HepG2 (cell line): ENCODE results near the gene C1RL. TPM values are rescaled to one million over a fixed set of nuclear protein-coding genes. Genes with fewer than 3 reads are reported as not detected.
A peak's percentile ranks its signal among the peaks of the same experiment; 100 is the strongest.

ENCODE experiments used
- ATF3 ChIP-seq: sonication (generic); formaldehyde crosslinking; IDR thresholded peaks from 2 replicates; pipeline ENCODE4 v1.4.0; 2020; ENCODE audit warnings: missing genetic modification reagents
- CHD2 ChIP-seq: IDR thresholded peaks from 2 replicates; pipeline ENCODE4 v1.6.1; 2011; ENCODE audit warnings: low read depth, low read length, improper control_type of control experiment
- HBP1 ChIP-seq: IDR thresholded peaks from 2 replicates; pipeline ENCODE4 v1.6.1; 2016; ENCODE audit warnings: low read depth, control low read depth
- HIVEP1 ChIP-seq: sonication (generic); formaldehyde crosslinking; IDR thresholded peaks from 2 replicates; pipeline ENCODE4 v1.4.0; 2020; ENCODE audit warnings: mild to moderate bottlenecking, missing genetic modification reagents
- MAF1 ChIP-seq: sonication (generic); formaldehyde crosslinking; IDR thresholded peaks from 2 replicates; pipeline ENCODE4 v1.5.0; 2020; ENCODE audit warnings: missing genetic modification reagents, borderline replicate concordance
- PATZ1 ChIP-seq: sonication (generic); formaldehyde crosslinking; IDR thresholded peaks from 2 replicates; pipeline ENCODE4 v1.4.0; 2020; ENCODE audit warnings: missing genetic modification reagents
- POLR2AphosphoS5 ChIP-seq: IDR thresholded peaks from 2 replicates; pipeline ENCODE4 v1.6.1; 2012; ENCODE audit warnings: low read depth, low read length
- YEATS4 ChIP-seq: sonication (generic); formaldehyde crosslinking; IDR thresholded peaks from 2 replicates; pipeline ENCODE4 v1.4.0; 2020; ENCODE audit warnings: missing genetic modification reagents, borderline replicate concordance
- ZFY ChIP-seq: sonication (generic); formaldehyde crosslinking; IDR thresholded peaks from 2 replicates; pipeline ENCODE4 v1.4.0; 2020; ENCODE audit warnings: missing genetic modification reagents
- ZNF343 ChIP-seq: sonication (generic); formaldehyde crosslinking; IDR thresholded peaks from 2 replicates; pipeline ENCODE4 v1.4.0; 2020; ENCODE audit warnings: mild to moderate bottlenecking, missing genetic modification reagents
- ZNF362 ChIP-seq: sonication (generic); formaldehyde crosslinking; IDR thresholded peaks from 2 replicates; pipeline ENCODE4 v1.4.0; 2020; ENCODE audit warnings: missing genetic modification reagents, mild to moderate bottlenecking, borderline replicate concordance
- ZNF430 ChIP-seq: sonication (generic); formaldehyde crosslinking; IDR thresholded peaks from 2 replicates; pipeline ENCODE4 v1.9.0; 2021; ENCODE audit warnings: mild to moderate bottlenecking, missing genetic modification reagents
- ZNF607 ChIP-seq: sonication (generic); formaldehyde crosslinking; IDR thresholded peaks from 2 replicates; pipeline ENCODE4 v1.5.1; 2020; ENCODE audit warnings: missing genetic modification reagents, mild to moderate bottlenecking, borderline replicate concordance
- ZNF609 ChIP-seq: sonication (generic); formaldehyde crosslinking; IDR thresholded peaks from 2 replicates; pipeline ENCODE4 v1.4.0; 2020; ENCODE audit warnings: mild to moderate bottlenecking, missing genetic modification reagents, borderline replicate concordance
- ZNF7 ChIP-seq: IDR thresholded peaks from 2 replicates; pipeline ENCODE4 v1.6.1; 2016; ENCODE audit warnings: missing biosample characterization, missing genetic modification reagents
- ZNF780A ChIP-seq: sonication (generic); formaldehyde crosslinking; IDR thresholded peaks from 2 replicates; pipeline ENCODE4 v1.8.0; 2022; ENCODE audit warnings: mild to moderate bottlenecking, missing genetic modification reagents, moderate library complexity
- ZNF839 ChIP-seq: sonication (generic); formaldehyde crosslinking; IDR thresholded peaks from 2 replicates; pipeline ENCODE4 v1.4.0; 2020; ENCODE audit warnings: missing genetic modification reagents, mild to moderate bottlenecking, borderline replicate concordance
- polyA plus RNA-seq, 8 experiments: library from polyadenylated mRNA; depleted of rRNA in 3 of 8; stranded (reverse) in 7 of 8; unstranded in 1 of 8; fragments of >200 nt; fragmentation: Illumina TruSeq in 4 of 8; extraction: Trizol in 4 of 8; gene quantifications; 2 replicates each; pipeline versions ENCODE4 v1.2.1 to v1.2.3, GENCODE V29; 2011 to 2016; ENCODE audit warnings: low read depth in 4 of 8, missing spikeins in 1 of 8, mixed read lengths in 1 of 8; ENCODE audit not compliant: insufficient read depth in 1 of 8
- total RNA-seq, 5 experiments: library from RNA; depleted of rRNA; stranded (reverse); fragments of >200 nt; fragmentation: Illumina TruSeq; extraction: Trizol; gene quantifications; 2 replicates each; pipeline ENCODE4 v1.2.3, GENCODE V29; 2016; ENCODE audit warnings: low read depth in 1 of 5

The C1RL gene
- total and polyA plus RNA-seq, 2 of the 13 experiments (the other 11 are each of a cell fraction or from before 2014, with no cell fraction given) = 28.9 to 53.1 TPM

- TF ChIP-seq ZNF609 (0 out of 2 replicates have a peak, but pooled peaks have one; percentile 17), CHD2 (peak; percentile 86), MAF1 (0 out of 2 replicates have a peak, but pooled peaks have one; percentile 52), ATF3 (CRISPR knock-in tag) (no peak), YEATS4 (CRISPR knock-in tag) (peak; percentile 77), POLR2AphosphoS5 (peak; percentile 46), HBP1 (CRISPR knock-in tag) (peak; percentile 47; the same call in 1 of the 2 replicates), ZNF780A (CRISPR knock-in tag) (peak; percentile 26; the same call in 1 of the 2 replicates), ZNF839 (CRISPR knock-in tag) (0 out of 2 replicates have a peak, but pooled peaks have one; percentile 75), ZFY (CRISPR knock-in tag) (peak; percentile 70), ZNF607 (CRISPR knock-in tag) (peak; percentile 74), ZNF7 (CRISPR knock-in tag) (no peak), HIVEP1 (CRISPR knock-in tag) (peak; percentile 66; the same call in 1 of the 2 replicates), ZNF343 (CRISPR knock-in tag) (0 out of 2 replicates have a peak, but pooled peaks have one; percentile 38), PATZ1 (CRISPR knock-in tag) (peak; percentile 96), ZNF362 (CRISPR knock-in tag) (no peak), ZNF430 (CRISPR knock-in tag) (0 out of 2 replicates have a peak, but pooled peaks have one; percentile 50)
Observed at GRCh38 chr12:7108003-7108795, 815 bp downstream of the C1RL start (continued).
